Esophagus muscularis mucosa (tissue), 4 donors: ENCODE measurements around the gene ACSF2. TPM values are rescaled to one million over a fixed set of nuclear protein-coding genes. Genes with fewer than 3 reads are reported as not detected.

Experiments
- DNase-seq: peaks from one replicate; pipeline ENCODE4 v3.0.0-alpha.2; 2017; ENCODE audit errors: extremely low spot score
- H3K27ac ChIP-seq, 4 donors: fragments of 200-600 bp; sonication (generic); replicated peaks in 1 of 4; 1 replicate in 3 of 4; 2 replicates in 1 of 4; pipeline ENCODE4 v1.5.1; 2016 to 2019; ENCODE audit warnings: mild to moderate bottlenecking in 1 of 4
- H3K27me3 ChIP-seq, 4 donors: fragments of 200-600 bp; sonication (generic); one replicate each; pipeline versions ENCODE4 v1.5.1 to v1.6.0; 2016 to 2019
- H3K36me3 ChIP-seq, 4 donors: fragments of 200-600 bp; sonication (generic); one replicate each; pipeline ENCODE4 v1.5.1; 2016 to 2019
- H3K4me1 ChIP-seq, 4 donors: fragments of 200-600 bp; sonication (generic); one replicate each; pipeline ENCODE4 v1.5.1; 2016 to 2019
- H3K4me3 ChIP-seq, 4 donors: fragments of 200-600 bp; sonication (generic); 1 replicate in 2 of 4; 2 replicates in 2 of 4; pipeline ENCODE4 v1.5.1; 2016 to 2019; ENCODE audit warnings: mild to moderate bottlenecking in 4 of 4, moderate library complexity in 1 of 4
- H3K9me3 ChIP-seq, 4 donors: fragments of 200-600 bp; sonication (generic); 1 replicate in 3 of 4; 2 replicates in 1 of 4; pipeline ENCODE4 v1.5.1; 2016 to 2019
- CTCF ChIP-seq, 3 experiments: fragments of 200-600 bp in 2 of 3; fragments of 450-650 bp in 1 of 3; sonication (generic) in 2 of 3; IDR thresholded peaks; one replicate each; pipeline ENCODE4 v1.5.1; 2017 to 2019; ENCODE audit warnings: antibody characterized with exemption in 3 of 3, mild to moderate bottlenecking in 2 of 3, moderate library complexity in 1 of 3
- EP300 ChIP-seq: sonication (generic); formaldehyde crosslinking; IDR thresholded peaks from one replicate; pipeline ENCODE4 v1.6.1; 2017; ENCODE audit warnings: antibody characterized with exemption
- POLR2A ChIP-seq: fragments of 450-650 bp; IDR thresholded peaks from one replicate; pipeline ENCODE4 v1.6.1; 2017; ENCODE audit warnings: antibody characterized with exemption, moderate library complexity, mild to moderate bottlenecking, low read depth
- POLR2AphosphoS5 ChIP-seq, 2 donors: sonication (generic); formaldehyde crosslinking; IDR thresholded peaks; one replicate each; pipeline ENCODE4 v1.6.1; 2017; ENCODE audit warnings: antibody characterized with exemption in 2 of 2
- WGBS: methylation state at CpG from one replicate; pipeline ENCODE4 v1.1.5; 2018; 5-methylcytosine and 5-hydroxymethylcytosine counted together
- intact Hi-C: fragments of 100-400 bp; cut with DNase I; formaldehyde crosslinking; loops from one replicate; pipeline ENCODE4 v1.15.1; 2023
- total RNA-seq, 4 donors: library from RNA; depleted of rRNA; stranded (reverse); fragments of >200 nt; gene quantifications; one replicate each; pipeline versions ENCODE4 v1.1.0 to v1.2.1, GENCODE V29; 2016

Gene ACSF2
- total RNA-seq, 4 donors from 2014 or later = 6.0 to 9.6 (median 8.1) TPM

GRCh38 chr17:50478391-50479381 is 52.7 kb downstream of the ACSF2 start, which contains the start of gene RSAD1:
TSS of gene RSAD1 (plus strand) at chr17:50478860. CDS start at chr17:50478885, 25 bp downstream.
- Histone ChIP-seq H3K4me1 (peaks cover 35 to 42% (median 37%) of the 10 kb centered on the region in 4 donors), H3K27me3 (peaks cover 0 to 16% (median 5%) of the 10 kb centered on the region in 4 donors), H3K27ac (peak within 1 kb of the TSS; percentile 86 to 92 (median 88)), H3K9me3 (no peaks in the 10 kb centered on the region), H3K36me3 (peaks cover 0 to 25% (median 14%) of the 10 kb centered on the region in 4 donors), H3K4me3 (peak within 1 kb of the TSS; percentile 72 to 86 (median 77))
- intact Hi-C loops = no loop called here
- DNase-seq = peak; percentile 94
- TF ChIP-seq CTCF (IDR thresholded peaks at IDR 0.05) (peak; percentile 90 to 92 (median 91)), POLR2A (peak; percentile 91), EP300 (no peak), POLR2AphosphoS5 (IDR thresholded peaks at IDR 0.05) (peak; percentile 74 to 89)
- 5% methylated on average over 4 of the region's 75 CpGs for WGBS

- peak overlapping the region; percentile 86 to 92 (median 88) for H3K27ac ChIP-seq
Observed at GRCh38 chr17:50479522-50480141, 53.6 kb downstream of the ACSF2 start.

GRCh38 chr17:50480142-50480764 is 54.2 kb downstream of the ACSF2 start:
- peak overlapping the region in 1 of 4 donors; percentile 80 for H3K4me3 ChIP-seq
- intact Hi-C loops = loop anchor here (2.0 to 10.0 kb wide), 4 partner anchors 63 to 365 kb away; partner anchors contain the start of gene ABCC3
- WGBS = 88% methylated on average over 7 of the region's 7 CpGs
- H3K4me1 ChIP-seq = peaks cover 35 to 42% (median 37%) of the 10 kb centered on the region in 4 donors
- H3K9me3 ChIP-seq = no peaks in the 10 kb centered on the region
- H3K27me3 ChIP-seq = peaks cover 0 to 16% (median 5%) of the 10 kb centered on the region in 4 donors
- TF ChIP-seq CTCF (IDR thresholded peaks at IDR 0.05) (no peak), POLR2A (no peak)
- peaks cover 7 to 32% (median 28%) of the 10 kb centered on the region in 4 donors for H3K36me3 ChIP-seq
- DNase-seq = no peak
- H3K27ac ChIP-seq = peak overlapping the region in 2 of 4 donors; percentile 87 to 92

More at GRCh38 chr17:50479522-50480141, 53.6 kb downstream of the ACSF2 start:
- TF ChIP-seq POLR2AphosphoS5 (IDR thresholded peaks at IDR 0.05) = peak in 1 of 2 donors; percentile 56
- no peak for TF ChIP-seq POLR2A
- TF ChIP-seq EP300 = no peak
- peak; percentile 38 to 64 (median 38) for TF ChIP-seq CTCF (IDR thresholded peaks at IDR 0.05)
- H3K27me3 ChIP-seq = peaks cover 0 to 16% (median 5%) of the 10 kb centered on the region in 4 donors
- intact Hi-C loops = loop anchor here (2.0 to 10.0 kb wide), 4 partner anchors 63 to 365 kb away; partner anchors contain the start of gene ABCC3
- 9% methylated on average over 17 of the region's 19 CpGs for WGBS
- H3K4me1 ChIP-seq = peaks cover 35 to 42% (median 37%) of the 10 kb centered on the region in 4 donors
- no peaks in the 10 kb centered on the region for H3K9me3 ChIP-seq
- H3K4me3 ChIP-seq = peak overlapping the region; percentile 72 to 86 (median 77)
- peaks cover 7 to 26% (median 22%) of the 10 kb centered on the region in 4 donors for H3K36me3 ChIP-seq
- peak; percentile 93 for DNase-seq

- DNase-seq = no peak
- Histone ChIP-seq H3K4me1 (peaks cover 35 to 42% (median 37%) of the 10 kb centered on the region in 4 donors), H3K4me3 (no peak overlapping the region), H3K9me3 (no peaks in the 10 kb centered on the region), H3K36me3 (peaks cover 12 to 39% (median 35%) of the 10 kb centered on the region in 4 donors), H3K27me3 (peaks cover 0 to 14% (median 5%) of the 10 kb centered on the region in 4 donors), H3K27ac (no peak overlapping the region)
- 90% methylated on average over 2 of the region's 2 CpGs for WGBS
- no peak for TF ChIP-seq CTCF (IDR thresholded peaks at IDR 0.05)
- TF ChIP-seq POLR2A = no peak
- TF ChIP-seq EP300 = no peak
- no peak for TF ChIP-seq POLR2AphosphoS5 (IDR thresholded peaks at IDR 0.05)
- intact Hi-C loops = loop anchor here (2.0 to 10.0 kb wide), 4 partner anchors 62 to 364 kb away; partner anchors contain the start of gene ABCC3
Observed at GRCh38 chr17:50480854-50481490, 55.0 kb downstream of the ACSF2 start.
